Mammary epithelial cell (primary cell): Measurements from ENCODE around the gene HK2.

Source experiments
- CTCF ChIP-seq, 2 donors: IDR thresholded peaks in 1 of 2; conservative IDR thresholded peaks in 1 of 2; 2 replicates each; pipeline ENCODE4 v1.5.1; 2011 to 2012; ENCODE audit warnings: inconsistent platforms in 2 of 2, low read length in 2 of 2, mild to moderate bottlenecking in 2 of 2, control low read depth in 1 of 2, low read depth in 1 of 2; ENCODE audit not compliant: insufficient read depth in 1 of 2; ENCODE audit errors: extremely low read depth in 1 of 2
- EZH2 ChIP-seq: IDR thresholded peaks from 2 replicates; pipeline ENCODE4 v1.6.1; 2012; ENCODE audit warnings: low read length, inconsistent platforms, borderline replicate concordance

- TF ChIP-seq CTCF (conservative IDR thresholded peaks at IDR 0.05 in 1 of 2, IDR thresholded peaks at IDR 0.05 in 1 of 2; ENCODE audit: extremely low read depth in 1 of 2, insufficient read depth in 1 of 2, low read depth in 1 of 2, low read length in 2 of 2), result no peak
- TF ChIP-seq EZH2, result no peak
Observed at GRCh38 chr2:74857215-74857614, 23.3 kb downstream of the HK2 start.
